ENCODE results near the gene ADAM22. TPM values are rescaled to one million over a fixed set of nuclear protein-coding genes. Genes with fewer than 3 reads are reported as not detected.

Gene ADAM22
- total RNA-seq, 1 experiment from 2014 or later = 3.9 TPM

- in situ Hi-C loops (cut with HindIII; ENCODE audit: low sequenced_read_pairs) = no loop called here
- DNase-seq (ENCODE audit: low spot score) = no peak
Observed at GRCh38 chr7:88226886-88227516, 292.9 kb downstream of the ADAM22 start.

GRCh38 chr7:88229302-88229995, 295.4 kb downstream of the ADAM22 start:
- in situ Hi-C loops (cut with HindIII; ENCODE audit: low sequenced_read_pairs) = no loop called here
- no peak for DNase-seq (ENCODE audit: low spot score)

- in situ Hi-C loops (cut with HindIII; ENCODE audit: low sequenced_read_pairs) = no loop called here
Observed at GRCh38 chr7:88230646-88231045, 296.6 kb downstream of the ADAM22 start.

GRCh38 chr7:88233828-88234227, 299.8 kb downstream of the ADAM22 start:
- no peak for DNase-seq (ENCODE audit: low spot score)
- in situ Hi-C loops (cut with HindIII; ENCODE audit: low sequenced_read_pairs) = no loop called here

More at GRCh38 chr7:88230646-88231045, 296.6 kb downstream of the ADAM22 start:
- no peak for DNase-seq (ENCODE audit: low spot score)

- in situ Hi-C loops (cut with HindIII; ENCODE audit: low sequenced_read_pairs) = no loop called here
- DNase-seq (ENCODE audit: low spot score) = no peak
Observed at GRCh38 chr7:88239852-88240251, 305.8 kb downstream of the ADAM22 start.

- in situ Hi-C loops (cut with HindIII; ENCODE audit: low sequenced_read_pairs) = no loop called here
- peak; percentile 92 for DNase-seq (ENCODE audit: low spot score)
Observed at GRCh38 chr7:88243345-88243909, 309.4 kb downstream of the ADAM22 start.

- DNase-seq (ENCODE audit: low spot score) = peak; percentile 2
- in situ Hi-C loops (cut with HindIII; ENCODE audit: low sequenced_read_pairs) = no loop called here
Observed at GRCh38 chr7:88244258-88244657, 310.2 kb downstream of the ADAM22 start.

Other genes with a start within 250 kb of the ADAM22 start
- gene SLC25A40, start 57.9 kb upstream of the ADAM22 start, total RNA-seq (2014; rRNA removed; shearing (Covaris generic)) = 13.0 and 20.4 TPM in 2 replicates
- gene DBF4, start 57.8 kb upstream of the ADAM22 start, total RNA-seq (2014; rRNA removed; shearing (Covaris generic)) = 65.6 and 77.7 TPM in 2 replicates